Measurements from ENCODE around the gene HSPB9.

Gene HSPB9

GRCh38 chr17:42118126-42118510, 4.5 kb upstream of the HSPB9 start:
- in situ Hi-C loops (cut with HindIII; ENCODE audit: low sequenced_read_pairs): no loop called here

GRCh38 chr17:42118545-42118944, 4.1 kb upstream of the HSPB9 start:
- in situ Hi-C loops (cut with HindIII; ENCODE audit: low sequenced_read_pairs): no loop called here

- in situ Hi-C loops (cut with HindIII; ENCODE audit: low sequenced_read_pairs): no loop called here
Measured at GRCh38 chr17:42119301-42119700, 3.3 kb upstream of the HSPB9 start.

- in situ Hi-C loops (cut with HindIII; ENCODE audit: low sequenced_read_pairs): no loop called here
Measured at GRCh38 chr17:42120161-42120769, 2.3 kb upstream of the HSPB9 start.

GRCh38 chr17:42120770-42121769, 1.5 kb upstream of the HSPB9 start, which contains the start of gene KAT2A:
Gene KAT2A (minus strand): TSS chr17:42121367. CDS start chr17:42121304, 63 bp downstream.
- in situ Hi-C loops (cut with HindIII; ENCODE audit: low sequenced_read_pairs): no loop called here

GRCh38 chr17:42124256-42124655, 1.7 kb downstream of the HSPB9 start:
- in situ Hi-C loops (cut with HindIII; ENCODE audit: low sequenced_read_pairs): no loop called here

- in situ Hi-C loops (cut with HindIII; ENCODE audit: low sequenced_read_pairs): no loop called here
Measured at GRCh38 chr17:42125565-42125964, 3.0 kb downstream of the HSPB9 start.

GRCh38 chr17:42126836-42127235, 4.2 kb downstream of the HSPB9 start:
- in situ Hi-C loops (cut with HindIII; ENCODE audit: low sequenced_read_pairs): no loop called here

- in situ Hi-C loops (cut with HindIII; ENCODE audit: low sequenced_read_pairs): no loop called here
Measured at GRCh38 chr17:42127414-42127813, 4.8 kb downstream of the HSPB9 start.

GRCh38 chr17:42129109-42129837, 6.7 kb downstream of the HSPB9 start:
- in situ Hi-C loops (cut with HindIII; ENCODE audit: low sequenced_read_pairs): no loop called here

GRCh38 chr17:42130310-42130936, 7.8 kb downstream of the HSPB9 start:
- in situ Hi-C loops (cut with HindIII; ENCODE audit: low sequenced_read_pairs): no loop called here

- in situ Hi-C loops (cut with HindIII; ENCODE audit: low sequenced_read_pairs): no loop called here
Measured at GRCh38 chr17:42131232-42131631, 8.6 kb downstream of the HSPB9 start.

- in situ Hi-C loops (cut with HindIII; ENCODE audit: low sequenced_read_pairs): no loop called here
Measured at GRCh38 chr17:42131981-42132432, 9.4 kb downstream of the HSPB9 start.

- in situ Hi-C loops (cut with HindIII; ENCODE audit: low sequenced_read_pairs): no loop called here
Measured at GRCh38 chr17:42132941-42133340, 10.3 kb downstream of the HSPB9 start.

- in situ Hi-C loops (cut with HindIII; ENCODE audit: low sequenced_read_pairs): no loop called here
Measured at GRCh38 chr17:42133461-42134041, 10.9 kb downstream of the HSPB9 start.

GRCh38 chr17:42135151-42135550, 12.5 kb downstream of the HSPB9 start:
- in situ Hi-C loops (cut with HindIII; ENCODE audit: low sequenced_read_pairs): no loop called here

- in situ Hi-C loops (cut with HindIII; ENCODE audit: low sequenced_read_pairs): no loop called here
Measured at GRCh38 chr17:42135664-42136653, 13.4 kb downstream of the HSPB9 start.

GRCh38 chr17:42136654-42137051, 14.0 kb downstream of the HSPB9 start:
- in situ Hi-C loops (cut with HindIII; ENCODE audit: low sequenced_read_pairs): no loop called here

All from DLD1 (cell line).